CD4-positive, alpha-beta T cell treated with Interleukin-4 for 4 hours (primary cell): ENCODE data around the gene COX6B2.
"Not testable (repeated sequence)": the region's sequence is repeated elsewhere in the genome, so short reads cannot be mapped to it uniquely, and the experiment has no call there.

Experiments used
- DNase-seq: peaks from one replicate; pipeline ENCODE4 v3.0.0-alpha.2; 2020

Gene COX6B2

DNA sequence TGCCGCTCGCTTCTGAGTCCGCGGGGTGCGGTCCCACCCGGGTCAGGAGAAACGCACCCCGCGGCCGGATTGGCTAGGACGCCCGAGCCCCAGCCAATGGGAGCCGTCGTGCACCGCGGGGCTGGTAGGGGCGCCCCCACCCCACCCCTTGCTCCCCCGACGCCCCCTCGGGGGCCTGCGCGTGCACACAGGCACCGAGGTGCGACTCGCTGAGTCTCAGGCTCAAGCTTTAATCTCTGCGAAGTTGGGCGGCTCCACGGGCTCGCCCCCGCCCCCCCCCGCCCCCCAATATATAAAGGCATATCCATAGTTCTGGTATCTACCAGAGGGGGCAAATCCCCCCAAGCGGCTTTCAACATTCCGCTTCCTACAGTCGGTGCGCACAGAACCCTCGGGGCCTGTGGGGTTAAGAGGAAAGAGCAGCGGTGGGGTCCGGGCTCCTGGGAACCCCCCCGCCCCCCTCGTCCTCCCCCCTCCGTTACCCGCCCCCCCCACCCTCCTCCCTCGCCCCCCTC is at the start of gene COX6B2:
Gene COX6B2, minus strand, starts transcription at position 22 of the 515 bp plus-strand sequence. CDS start 198 bp downstream, outside the sequence.
- DNase-seq = no peak

DNA sequence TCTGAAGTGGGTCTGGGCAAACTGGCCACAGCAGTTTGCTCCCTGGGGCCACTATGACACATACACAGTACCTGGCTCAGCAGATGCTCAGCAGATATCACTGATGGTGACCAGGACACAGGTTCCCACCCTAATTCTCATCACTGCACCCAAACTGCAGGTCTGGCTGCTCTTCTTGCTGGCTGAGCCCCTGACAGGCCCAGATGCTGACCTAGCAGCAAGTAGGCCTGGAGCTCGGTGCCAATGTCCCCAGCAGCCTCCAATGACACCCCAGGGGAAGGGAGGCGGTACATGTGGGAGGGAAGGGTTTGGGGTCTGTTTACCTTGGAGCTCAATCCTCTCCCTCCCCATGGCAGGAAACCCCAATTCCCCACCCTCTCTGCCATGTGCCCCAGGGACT is 48.0 kb upstream of the COX6B2 start:
- no peak for DNase-seq

DNA sequence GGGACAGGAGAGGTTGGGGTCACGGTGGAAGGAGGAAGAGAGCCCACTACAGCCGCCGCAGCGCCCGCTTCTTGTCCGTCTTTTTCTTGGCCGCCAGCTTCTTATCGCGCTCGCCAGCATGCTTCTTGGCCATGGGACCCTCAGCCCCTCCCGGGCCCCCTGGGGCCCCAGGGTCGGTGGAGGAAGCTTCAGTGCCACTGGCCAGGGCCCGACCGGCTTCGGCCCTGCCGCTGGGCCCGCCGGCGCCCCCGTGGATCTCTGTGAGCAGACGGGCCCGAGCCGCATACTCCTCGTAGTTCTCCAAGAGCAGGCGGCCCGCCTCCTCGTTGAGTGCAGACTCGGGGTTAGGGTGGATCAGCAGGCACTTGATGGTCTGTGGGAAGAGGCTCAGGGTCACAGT is 46.9 kb upstream of the COX6B2 start:
- not testable (repeated sequence) for DNase-seq

DNA sequence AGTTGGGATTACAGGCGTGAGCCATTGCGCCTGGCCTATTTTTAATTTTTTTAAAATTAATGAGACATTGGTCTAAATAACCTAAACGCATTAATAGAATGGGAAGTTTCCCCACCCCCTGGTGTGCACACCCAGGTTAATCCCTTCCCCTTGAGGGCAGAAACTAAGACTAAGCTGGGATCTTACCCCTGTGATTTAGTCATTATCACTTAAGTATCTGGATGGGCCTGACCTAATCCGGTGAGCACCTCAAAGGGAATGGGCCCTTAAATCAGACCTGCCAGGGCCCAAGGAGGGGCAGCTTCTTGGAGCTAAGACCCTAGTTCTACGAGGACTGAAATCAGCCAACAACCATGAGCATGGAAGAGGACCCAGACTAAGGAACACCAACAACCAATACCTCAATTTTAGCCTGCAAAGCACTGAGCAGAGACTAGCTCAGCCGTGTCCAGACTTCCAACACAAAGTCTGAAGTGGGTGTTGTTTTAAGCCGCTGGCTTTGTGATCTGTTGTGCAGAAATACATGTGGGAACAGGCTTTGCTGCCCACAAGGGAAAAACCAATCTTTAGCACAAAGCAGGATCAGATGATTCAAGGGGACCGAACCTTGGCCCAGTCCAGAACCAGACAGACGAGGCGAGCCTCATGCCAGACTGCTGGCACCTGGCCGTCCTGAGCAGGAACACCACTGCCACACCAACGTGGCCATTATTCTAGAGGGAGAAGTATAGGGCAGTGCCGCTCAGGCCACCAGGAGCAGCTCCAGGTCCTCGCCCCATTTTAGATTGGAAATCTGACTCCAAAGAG is 46.0 kb upstream of the COX6B2 start:
- no peak for DNase-seq

- DNase-seq = no peak
Observed at GRCh38 chr19:55398200-55398925, 43.8 kb upstream of the COX6B2 start.

DNA sequence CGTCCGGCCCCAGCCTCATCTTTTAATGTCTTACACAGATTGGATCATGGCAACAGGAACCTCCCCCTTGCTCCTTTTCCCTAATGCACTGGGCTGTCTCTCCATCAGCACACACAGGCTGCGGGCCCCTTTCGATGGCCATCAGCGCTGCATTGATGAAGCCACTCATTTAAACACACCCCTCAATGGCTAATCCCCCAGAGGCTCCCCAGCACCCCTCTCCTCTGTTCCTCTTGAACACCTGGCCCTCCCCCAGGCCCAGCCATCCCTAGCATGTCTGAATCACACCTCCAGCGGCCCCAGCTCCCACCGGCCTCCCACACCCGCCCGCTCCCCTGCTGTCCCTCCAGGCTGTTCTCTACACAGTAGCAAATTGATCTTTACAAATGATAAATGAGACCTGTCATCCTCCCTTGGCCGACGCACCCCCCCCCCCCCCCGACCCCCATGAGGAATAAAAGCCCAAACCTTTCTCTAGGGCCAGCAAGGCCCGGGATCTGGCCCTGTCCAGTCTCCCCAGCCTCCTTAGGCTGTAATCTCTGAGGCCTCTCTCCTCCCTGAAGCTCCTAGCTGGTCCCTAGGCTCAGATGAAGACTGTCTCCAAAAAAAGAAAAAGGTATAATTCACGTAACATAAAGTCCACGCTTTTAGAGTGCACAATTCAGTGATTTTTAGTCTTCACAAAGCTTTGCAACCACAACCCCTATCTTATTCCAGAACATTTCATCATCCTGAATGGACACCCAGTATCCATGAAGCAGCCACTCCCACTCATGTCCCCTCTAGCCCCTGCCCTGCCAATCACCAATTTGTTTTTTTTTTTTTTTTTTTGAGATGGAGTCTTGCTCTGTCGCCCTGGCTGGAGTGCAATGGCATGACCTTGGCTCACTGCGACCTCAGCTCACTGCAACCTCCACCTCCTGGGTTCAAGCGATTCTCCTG is 38.6 kb upstream of the COX6B2 start:
- no peak for DNase-seq

DNA sequence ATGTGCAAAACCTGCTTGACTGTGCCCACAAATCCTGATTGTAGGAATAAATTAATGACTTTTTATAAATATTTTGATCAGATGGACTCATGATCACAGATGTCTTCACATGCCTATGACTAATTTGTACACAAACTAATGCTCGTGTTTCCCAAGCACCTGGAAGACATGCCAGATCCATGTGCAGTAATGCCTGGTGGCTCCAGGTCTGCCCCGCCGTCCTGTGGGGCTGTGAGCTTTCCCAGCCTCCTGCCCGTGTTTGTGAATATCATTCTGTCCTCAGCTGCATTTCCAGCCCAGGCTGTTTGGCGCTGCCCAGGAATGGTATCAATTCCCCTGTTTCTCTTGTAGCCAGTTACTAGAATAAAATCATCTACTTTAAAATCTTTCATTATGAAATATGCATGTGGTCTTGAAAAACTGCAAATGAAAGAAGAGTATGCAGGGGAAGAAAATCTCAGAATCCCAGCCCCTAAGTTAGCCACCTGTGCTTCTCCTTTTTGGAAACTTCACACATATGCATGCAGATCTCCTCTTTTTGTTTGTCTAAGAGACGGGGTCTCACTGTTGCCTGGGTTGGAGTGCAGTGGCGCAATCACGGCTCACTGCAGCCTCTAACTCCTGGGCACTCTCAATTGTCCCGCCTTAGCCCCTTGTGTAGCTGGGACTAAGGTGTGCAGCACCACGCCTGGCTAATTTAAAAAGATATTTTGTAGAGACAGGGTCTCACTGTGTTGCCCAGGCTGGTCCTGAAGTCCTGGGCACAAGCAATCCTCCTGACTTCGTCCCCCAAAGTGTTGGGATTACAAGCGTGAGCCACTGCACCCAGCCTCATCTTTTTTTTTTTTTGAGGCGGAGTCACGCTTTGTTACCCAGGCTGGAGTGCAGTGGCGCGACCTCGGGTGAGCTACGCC is 37.4 kb upstream of the COX6B2 start:
- no peak for DNase-seq

- no peak for DNase-seq
Observed at GRCh38 chr19:55391191-55391670, 36.7 kb upstream of the COX6B2 start.

DNA sequence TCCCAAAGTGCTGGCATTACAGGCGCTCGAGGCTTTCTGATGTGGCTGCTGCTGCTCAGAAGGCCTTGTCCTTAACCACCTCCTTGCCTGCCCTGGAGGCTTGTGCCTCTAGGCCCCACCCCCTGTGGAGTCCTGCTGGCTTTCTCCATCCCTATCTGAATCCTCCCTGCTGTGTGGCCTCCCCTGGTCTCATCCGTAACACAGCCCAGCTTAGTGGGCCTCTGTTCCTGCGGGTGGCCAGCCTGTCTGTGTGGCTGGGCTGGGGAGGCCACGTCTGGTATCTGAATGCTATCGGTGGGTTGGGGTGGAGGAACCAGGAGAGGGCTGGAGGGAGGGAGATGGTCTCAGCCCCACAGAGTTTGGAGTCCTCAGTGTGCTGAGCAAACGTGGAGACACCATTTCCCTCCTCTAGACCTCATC is 36.0 kb upstream of the COX6B2 start:
- DNase-seq = no peak

DNA sequence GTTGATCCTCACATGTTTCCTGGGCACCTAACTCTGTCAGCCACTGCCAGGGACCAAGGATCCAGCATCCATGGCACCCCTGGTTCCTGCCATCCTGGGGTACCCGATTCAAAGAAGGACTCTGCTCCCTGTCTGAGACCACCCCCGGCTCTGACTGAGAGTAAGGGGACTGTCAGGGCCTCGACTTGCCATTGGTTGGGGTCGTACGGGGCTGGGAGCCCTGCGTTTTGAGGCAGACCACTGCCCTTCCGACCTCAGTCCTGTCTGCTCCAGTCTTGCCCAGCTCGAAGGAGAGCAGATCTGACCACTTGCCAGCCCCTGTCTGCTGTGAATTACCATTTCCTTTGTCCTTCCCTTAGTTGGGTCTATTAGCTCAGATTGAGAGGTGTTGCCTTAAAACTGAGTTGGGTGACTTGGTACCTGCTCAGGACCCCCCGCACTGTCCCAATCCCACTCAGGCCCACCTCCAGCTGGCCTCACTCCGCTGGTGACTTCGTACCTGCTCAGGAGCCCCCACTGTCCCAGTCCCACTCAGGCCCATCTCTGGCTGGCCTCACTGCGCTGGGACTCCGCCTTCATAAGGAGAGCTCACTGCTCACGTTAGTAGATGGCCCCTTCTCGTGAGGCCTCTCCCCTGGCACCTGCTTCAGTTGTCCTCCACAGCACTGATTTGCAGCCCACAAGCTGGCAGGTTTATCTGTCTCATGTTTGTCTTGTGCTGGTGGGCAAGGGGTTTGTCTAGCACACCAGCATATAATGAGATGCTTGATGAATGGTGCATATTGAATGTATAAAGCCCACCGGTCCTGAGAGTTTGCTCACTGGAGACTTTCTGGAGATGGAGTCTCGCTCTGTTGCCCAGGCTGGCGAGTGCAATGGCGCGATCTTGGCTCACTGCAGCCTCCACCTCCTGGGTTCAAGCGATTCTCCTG is 35.1 kb upstream of the COX6B2 start:
- no peak for DNase-seq

- no peak for DNase-seq
Observed at GRCh38 chr19:55387736-55388497, 33.4 kb upstream of the COX6B2 start.

- no peak for DNase-seq
Observed at GRCh38 chr19:55386493-55386971, 32.0 kb upstream of the COX6B2 start.

- peak; percentile 98 for DNase-seq
Observed at GRCh38 chr19:55385724-55386492, 31.4 kb upstream of the COX6B2 start, which contains the start of gene RPL28. Gene RPL28 (plus strand): TSS chr19:55385932. CDS start chr19:55386358, 426 bp downstream.

DNA sequence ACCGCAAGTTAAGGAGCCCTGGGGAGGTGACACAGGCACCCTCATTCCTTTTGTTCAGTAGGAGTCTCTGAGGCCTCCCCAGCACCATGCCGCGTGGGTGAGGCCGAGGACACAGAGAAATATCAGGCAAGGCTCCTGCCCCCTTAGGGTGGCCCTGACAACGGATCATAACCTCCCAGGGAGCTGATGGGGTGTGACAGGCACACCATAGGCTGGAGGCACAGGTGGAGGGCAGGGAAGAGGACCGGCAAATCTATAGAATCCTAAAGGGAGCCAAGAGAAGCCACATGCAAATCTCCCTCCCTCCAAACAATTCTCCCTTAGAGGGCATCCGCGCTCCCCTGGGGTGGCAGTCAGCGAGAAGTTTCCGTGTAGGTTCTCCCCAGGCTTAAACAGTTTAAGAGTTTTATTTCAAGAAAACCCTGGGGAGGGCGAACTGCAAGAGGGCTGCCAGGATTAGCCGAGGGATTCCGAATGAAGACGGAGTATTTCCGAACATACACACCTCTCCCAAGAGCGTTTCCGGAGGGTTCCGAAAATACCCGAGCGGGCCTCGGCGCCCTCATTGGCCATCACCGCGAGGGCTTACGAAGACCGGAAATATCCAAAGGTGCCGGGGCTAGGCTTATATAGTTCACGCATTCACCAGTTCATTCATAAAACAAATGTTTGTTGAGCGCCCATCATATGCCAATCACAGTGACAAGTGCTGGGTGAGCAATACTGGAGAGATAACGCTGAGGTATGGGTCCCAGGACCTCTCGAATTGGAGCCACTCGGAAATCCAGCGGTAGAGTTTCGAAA is 30.6 kb upstream of the COX6B2 start:
- DNase-seq = peak; percentile 97

- no peak for DNase-seq
Observed at GRCh38 chr19:55384131-55384919, 29.8 kb upstream of the COX6B2 start, which contains the start of gene TMEM238. Gene TMEM238 (minus strand): TSS chr19:55384292. CDS start chr19:55384259, 33 bp downstream.

DNA sequence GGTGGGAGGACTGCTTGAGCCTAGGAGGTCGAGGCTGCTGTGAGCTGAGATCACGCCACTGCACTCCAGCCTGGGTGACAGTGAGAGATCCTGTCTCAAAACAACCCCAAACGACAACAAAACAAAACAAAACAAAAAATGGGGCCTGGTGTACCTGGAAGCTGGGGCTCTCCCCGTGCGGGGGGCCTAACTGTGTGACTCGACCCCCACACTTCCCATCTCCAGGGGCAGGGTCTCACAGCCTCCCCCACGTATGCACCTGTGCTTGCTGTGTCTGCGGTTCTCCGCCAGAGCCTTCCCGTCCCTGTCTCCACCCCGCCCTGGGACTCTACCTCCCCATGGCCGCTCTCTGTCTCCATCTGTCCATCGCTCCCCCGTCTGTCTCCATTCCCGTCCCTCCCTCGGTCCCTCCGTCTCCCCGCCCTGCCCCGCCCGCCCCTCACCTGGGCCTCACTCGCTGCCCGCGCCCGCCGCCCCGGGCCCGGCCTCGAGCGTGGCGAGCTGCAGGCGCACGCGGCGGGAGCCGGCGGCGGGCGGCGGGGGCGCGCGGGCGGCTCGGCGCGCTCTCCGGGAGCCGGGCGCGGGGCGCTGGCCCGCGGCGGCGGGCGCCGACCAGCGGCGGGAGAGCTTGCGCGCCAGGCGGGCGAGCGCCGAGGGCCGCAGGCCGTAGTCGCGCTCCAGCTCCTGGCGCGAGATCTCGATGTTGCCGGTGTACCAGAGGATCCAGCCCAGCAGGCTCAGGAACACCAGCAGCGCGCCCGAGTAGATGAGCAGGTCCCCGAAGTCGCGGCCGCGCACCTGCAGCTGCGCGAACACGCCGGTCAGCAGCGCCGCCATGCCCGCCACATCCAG is 29.0 kb upstream of the COX6B2 start:
- DNase-seq = no peak
